Activated T-cell treated with anti-CD3 and anti-CD28 coated beads for 24 hours (primary cell): ENCODE data around the gene MORN5.

ENCODE experiments used
- DNase-seq: peaks from one replicate; pipeline ENCODE4 v3.0.0-alpha.2; 2020; ENCODE audit warnings: low read depth

MORN5 gene

DNA sequence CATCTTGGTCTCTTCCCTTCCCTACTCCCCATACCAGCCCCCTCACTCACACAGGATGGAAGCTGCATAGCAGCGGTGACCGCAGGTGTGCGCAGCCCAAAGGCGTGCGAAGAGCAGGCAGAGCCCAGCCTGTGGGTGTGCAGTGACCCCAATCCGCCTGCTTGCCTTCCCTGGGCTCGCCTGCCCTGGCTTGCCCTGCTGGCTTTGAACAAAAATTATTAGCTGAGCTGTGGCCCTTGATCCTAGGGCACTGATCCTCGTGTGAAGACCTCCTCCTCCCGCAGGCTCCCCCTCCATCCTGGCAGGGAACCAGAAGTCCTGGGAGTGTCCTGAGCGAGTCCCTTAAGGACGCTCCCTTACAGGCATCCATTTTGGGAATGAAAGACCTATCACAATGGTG, 31.9 kb downstream of the MORN5 start:
- DNase-seq: no peak

DNA sequence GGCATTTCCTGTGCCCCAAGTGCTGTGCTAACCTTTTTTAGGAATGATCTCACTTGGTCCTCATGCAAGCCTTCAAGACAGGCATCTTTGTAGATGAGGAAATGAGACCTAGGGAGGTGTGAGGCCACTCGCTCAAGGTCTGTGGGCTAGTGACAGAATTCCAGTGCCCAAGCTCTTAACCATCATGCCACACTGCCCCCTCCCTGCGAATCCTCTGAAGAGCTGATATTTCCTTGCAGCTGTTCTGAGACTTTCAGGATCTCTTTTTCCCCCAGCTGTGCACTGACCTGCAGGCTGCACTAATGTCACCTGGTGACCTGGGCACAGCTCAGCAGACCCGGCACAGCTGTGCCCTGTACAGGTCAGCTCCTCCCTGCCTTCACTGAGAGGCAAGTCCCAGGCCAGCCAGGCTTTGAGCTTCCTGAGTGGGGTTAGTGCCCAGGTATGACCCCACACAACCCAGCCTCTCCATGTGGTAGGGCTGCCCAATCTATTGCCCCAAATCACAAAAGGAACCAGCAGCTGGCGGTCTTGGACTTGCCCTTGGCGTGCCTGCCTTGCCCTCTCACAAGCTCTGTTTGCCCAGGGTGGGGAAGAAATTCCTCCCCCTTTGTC, 32.7 kb downstream of the MORN5 start:
- DNase-seq: no peak

DNA sequence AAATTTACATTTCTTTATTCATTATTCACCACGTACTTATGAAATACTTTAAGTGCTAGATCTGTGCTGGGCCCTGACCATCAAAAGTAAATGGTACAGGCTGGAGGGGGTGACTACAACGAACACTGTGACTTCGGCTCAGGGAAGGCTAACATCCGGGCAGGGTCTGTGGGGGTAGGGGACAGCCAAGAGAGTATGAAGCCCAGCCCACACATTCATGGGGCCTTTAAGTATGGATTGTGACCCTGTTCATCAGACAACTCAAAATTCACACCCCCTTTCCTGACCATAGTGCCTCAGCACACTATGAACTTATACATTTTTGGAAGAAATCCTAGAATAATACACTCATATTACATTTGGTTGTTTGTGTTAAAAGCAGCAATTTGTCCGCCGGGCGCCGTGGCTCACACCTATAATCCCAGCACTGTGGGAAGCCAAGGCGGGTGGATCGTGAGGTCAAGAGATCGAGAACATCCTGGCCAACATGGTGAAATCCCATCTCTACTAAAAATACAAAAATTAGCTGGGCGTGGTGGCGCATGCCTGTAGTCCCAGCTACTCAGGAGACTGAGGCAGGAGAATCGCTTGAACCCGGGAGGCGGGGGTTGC, 33.3 kb downstream of the MORN5 start:
- DNase-seq: no peak

DNA sequence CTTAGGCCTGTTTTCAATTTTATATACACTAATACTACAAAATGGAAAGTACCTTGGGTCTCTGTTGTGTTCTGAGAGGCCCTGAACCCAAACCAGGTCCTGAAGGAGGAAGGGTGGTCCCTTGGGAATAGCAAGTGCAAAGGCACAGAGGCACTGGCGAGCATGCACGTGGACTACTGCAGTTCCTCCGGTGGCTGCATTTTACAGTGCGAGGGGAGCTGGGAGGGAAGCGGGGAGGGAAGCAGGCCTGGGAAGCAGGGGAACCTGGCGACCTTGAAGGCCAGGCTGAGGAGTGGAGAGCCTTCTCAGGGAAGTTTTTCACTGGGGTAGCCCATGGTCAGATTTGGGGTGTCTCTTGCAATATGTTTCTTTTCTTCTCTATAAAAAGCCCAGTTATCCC, 33.9 kb downstream of the MORN5 start:
- DNase-seq: no peak

DNA sequence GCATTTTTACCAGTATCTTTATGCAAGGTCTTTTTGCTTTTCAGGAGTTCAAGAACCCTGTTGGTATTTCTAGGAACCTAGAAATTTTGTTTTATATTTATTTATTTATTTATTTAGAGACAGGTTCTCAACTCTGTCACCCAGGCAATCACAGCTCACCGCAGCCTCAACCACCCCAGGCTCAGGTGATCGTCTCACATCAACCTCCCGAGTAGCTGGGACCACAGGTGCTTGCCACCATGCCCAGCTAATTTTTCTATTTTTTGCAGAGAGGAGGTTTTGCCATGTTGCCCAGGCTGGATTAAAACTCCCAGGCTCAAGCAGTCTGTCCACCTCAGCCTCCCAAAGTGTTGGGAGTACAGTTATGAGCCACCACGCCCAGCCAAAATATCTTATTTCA, 36.2 kb downstream of the MORN5 start:
- DNase-seq: no peak

DNA sequence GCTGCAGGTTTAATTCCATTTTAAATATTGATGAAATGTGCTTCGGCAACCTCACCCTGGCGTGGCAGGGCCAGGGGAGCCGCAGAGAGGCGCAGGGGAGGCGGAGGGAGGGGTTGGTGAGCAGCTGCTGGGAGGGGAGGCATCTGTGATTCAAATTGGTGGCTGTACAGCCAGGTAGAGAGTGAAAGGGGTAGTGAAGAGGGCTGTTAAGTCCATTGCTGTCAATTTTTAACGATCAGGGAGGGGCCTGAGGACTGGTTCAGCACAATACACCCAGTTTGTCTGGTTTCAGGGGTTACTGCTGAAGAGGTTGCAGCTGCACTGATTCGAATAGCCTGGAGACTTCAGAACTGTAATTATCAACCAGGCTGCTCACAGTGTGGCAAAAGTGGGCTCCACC, 37.7 kb downstream of the MORN5 start:
- no peak for DNase-seq

DNA sequence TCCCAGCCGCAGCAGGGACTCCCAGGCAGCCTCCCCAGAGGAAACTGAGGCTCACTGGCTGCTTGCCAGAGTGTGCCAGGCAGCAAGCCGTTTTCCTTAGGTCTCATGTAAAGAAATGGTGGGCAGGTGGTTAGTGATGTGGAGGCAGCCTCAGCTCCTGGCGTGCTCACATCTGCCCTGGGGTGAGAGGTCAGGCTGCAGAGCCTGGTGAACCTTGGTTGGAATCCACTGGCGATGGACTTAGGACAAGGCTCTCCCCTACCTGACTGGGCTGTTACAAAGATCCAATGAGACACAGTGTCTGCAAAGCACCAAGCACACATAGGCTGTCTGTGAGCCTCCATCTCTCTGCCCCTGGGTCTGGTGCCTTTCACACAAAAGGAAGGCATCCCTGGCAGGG, 38.2 kb downstream of the MORN5 start:
- DNase-seq: no peak

DNA sequence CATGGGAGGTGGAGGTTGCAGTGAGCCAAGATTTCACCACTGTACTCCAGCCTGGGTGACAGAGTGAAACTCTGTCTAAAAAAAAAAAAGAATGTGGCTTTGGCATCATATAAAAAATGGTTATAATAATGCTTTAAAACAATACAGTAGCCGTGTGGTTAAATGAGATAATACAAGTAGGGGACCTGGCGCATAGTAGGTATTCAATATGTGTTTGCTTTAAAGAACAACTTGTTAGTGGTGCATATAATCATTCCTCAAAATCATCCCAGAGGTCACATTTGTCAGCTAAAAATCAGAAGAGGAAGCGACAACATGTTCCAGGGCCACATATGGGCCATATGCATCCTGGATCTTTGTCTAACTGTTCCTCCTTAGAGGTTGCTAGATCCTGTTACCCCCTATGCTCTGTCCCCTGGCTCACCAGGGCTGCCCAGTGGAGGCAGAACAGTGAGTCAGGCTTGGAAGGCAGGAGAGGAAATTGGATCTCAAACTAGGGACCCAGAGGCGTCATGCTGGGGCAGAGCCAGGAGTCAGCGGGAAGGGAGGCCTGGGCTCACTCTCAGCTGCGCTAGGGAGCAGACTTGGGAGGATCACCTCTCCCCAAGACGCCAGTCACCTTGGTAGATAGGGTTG, 41.4 kb downstream of the MORN5 start:
- no peak for DNase-seq

DNA sequence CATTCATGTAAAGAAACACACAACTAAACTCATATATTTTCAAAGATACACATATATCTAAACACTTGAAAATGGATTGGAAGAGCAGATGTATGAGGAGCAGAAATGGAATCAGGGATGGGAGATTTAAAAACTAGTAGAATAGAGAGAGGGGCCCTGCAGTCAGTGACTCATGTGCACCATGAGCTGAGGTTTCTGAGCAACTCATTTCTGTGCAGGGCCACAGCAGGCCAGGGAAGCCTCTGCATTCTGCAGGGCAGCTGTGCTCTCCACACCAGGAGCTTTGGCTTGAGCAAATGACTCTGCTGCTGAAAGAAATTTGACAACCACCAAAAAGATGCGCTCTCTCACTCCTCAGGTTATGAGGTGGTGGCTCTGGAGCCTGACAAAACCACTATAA, 41.9 kb downstream of the MORN5 start:
- no peak for DNase-seq

DNA sequence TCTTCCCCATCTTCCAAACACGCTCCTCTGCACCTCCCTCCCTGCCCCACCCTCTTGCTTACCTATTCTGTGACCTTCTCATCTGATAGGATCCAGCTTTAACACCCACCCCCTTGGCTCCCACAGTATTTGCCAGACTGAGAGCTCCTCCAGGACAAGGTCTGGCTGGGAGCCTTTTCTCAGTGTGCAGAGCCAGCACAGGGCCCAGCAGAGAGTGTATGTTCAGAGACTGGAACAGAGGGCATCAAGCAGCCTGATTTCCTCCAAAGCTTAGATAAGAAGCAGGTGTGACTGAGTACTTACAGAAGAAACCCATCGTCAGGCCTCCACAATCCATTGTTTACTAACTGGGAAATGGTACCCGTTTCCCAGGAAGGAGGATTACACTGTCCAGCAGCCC, 42.4 kb downstream of the MORN5 start:
- DNase-seq: no peak

DNA sequence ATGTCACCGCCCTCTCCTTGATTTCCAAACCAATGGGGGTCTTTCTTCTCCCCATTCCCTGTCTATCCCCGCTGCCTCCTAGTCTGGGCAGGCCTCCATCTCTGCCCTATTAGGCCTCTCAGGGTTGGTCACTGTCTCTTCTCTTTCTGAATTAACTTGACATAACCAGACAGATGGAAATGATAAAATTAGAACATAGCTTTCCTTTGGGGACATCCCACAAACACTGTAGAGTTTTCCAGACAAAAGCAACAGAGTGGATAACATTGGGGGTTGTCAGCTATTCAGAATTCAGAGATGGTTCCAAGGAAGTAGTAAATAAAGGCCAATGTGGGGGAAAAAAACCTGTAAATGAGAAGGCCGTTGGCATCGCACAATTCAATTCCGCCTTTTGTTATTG, 44.3 kb downstream of the MORN5 start:
- no peak for DNase-seq

DNA sequence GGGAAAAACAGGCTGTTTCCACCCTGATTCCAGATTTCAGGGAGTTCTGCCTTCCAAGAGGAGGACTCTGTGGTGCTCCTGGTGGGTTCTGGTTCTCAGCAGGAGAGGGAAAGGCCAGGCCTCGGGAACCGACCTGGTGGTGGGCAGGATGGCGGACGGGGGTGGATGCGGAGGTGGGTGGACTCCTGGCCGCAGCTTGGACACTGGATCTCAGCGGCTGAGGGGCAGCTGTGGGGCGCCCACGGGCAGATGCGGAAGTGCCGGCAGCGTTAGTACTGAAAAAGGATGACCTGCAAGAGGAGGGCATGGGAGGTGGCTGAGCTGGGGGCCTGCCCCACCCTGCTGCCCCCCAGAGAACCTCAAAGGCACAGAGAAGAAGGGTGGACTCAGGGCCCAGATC, 44.8 kb downstream of the MORN5 start:
- no peak for DNase-seq

DNA sequence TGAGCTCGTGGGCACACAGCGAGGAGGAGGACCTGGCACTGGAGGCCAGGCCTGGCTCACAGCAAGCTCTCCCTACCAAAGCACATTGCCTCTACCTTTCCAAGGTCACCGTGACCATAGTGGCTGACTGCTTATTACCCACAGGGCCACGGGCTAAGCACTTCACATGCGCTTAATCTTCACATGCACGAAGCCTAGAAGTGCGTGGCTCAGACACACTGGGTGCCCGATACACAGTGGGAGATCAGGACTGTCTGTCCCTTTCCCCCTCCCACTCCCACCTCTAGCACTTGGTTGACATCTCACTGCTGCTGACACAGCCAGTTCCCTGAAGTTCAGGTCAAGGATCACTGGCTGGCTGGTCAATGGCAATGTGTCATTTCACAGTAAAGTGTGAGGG, 45.5 kb downstream of the MORN5 start:
- DNase-seq: no peak

DNA sequence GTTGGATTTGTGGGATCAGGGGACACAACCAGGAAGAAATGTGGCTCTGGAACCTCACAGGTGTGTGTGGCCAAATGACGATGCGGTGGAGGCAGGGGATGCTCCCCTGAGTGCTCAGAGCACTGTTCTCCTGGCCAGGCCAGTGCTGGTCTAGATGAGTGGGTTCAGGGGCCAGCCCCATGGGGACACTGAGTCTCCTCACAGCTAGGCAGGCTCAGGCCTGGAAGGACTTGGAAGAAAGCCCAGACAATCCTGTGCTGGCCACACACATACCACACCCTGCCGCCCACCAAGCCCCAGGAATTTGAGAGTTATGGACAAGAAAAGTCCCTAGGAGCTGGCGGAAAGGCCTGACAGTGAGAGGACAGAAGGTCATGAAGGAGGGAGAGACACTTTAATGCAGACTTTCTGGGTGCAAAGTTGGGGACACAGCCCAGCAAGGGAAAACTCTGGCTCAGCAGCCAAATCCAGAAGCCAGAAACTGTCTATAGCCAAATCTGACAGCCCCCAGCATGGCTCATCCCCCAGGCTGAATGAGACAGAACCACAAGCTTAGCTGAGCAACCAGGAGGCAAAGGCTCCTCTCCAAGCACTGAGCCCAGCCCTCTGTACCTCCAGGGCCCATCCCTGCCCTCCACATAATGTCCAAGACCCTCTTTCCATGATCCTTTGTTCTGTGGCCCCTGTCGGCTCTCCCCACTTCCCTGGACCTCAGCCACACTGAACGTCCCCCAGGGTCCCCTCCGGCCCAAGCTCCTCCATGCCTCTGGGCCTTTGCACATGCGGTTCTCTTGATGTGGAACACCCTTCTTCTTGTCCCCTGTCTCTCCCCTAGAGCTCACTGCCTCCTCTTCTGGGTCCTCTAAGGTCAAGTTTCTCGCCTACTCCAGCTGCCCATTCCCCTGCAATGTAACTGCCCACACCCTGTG, 46.7 kb downstream of the MORN5 start:
- no peak for DNase-seq

DNA sequence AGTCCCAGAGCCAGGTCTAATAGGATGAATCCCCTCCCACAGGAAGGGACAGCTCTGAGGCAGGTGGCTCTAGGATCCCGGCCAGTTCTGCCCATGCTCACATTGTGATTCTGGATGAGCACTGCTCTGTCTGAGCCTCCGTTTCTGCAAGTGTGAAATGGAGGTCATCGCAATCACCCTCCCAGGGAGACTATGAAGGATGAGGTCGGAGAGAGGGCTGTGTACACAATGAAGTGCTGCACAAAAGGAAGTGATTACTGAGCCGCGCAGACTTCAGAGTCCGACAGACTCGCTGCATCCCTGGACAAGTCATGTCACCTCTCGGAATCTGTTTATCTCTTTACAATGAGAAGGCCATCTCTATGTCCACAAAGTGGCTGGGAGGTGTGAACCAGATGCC, 47.4 kb downstream of the MORN5 start:
- no peak for DNase-seq

DNA sequence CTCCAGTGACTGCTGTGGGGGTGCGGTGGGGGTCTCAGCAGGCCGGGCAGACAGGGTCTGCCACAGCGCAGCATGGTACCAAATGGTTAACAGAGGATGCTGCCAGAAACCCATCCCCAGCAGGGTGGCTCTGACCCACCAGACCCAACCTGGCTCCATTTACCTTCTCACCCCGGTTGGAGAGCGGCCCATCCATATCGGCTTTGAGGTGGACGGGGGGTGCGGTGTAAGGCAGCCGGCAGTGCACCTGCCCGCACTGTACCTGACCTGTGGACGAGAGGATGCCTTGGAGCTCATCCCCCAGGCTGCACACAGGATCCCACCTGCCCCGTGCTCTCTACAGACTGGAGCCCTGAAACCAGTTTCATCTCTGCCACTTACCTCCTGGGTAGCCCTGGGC, 49.7 kb downstream of the MORN5 start:
- DNase-seq: no peak

DNA sequence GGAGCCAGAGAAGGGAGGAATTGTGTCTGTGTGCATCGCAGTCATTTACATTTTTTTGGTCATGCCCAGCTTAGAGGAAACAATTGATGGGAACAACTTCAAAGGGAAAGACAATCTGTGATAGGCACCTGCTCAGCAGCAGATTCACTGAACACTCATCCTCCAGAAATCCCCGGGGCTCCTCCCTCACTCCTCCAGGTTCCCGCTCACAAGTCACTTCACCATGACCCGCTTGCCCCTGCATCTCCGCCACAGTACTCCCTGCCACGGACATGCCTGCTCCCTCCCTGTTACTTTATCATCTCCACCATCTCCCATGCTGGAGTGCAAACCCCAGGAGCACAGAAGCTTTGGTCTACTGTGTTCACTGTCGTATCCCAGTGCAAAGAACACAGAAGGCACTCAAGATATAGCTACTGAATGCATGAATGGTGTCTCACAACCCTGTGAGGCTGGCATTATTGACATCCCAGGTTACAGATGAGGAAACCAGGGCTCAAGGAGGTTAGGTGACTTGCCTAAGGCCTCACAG, 52.8 kb downstream of the MORN5 start:
- no peak for DNase-seq

DNA sequence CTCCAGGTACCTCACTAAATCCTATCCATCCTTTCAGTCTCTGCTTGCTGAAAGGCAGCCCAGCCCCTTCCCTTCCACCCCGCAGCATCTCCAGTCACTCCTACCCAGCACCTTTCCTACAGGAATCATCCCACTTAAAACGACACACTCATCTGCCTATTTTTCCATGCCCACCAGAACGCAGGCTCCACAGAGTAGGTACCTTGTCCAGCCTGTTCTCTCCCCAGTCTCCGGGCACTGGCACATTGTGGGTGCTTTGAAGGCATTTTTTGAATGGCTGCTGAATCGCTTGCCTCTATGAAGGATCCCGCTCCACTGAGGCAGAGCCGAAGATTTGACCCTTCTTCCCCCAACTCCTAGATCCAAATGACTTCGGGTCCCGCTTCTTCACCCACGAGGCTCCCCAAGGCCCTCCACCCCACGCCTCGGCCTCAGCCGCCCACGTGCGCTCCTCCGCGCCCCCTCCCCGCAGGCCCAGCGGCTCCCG, 53.4 kb downstream of the MORN5 start:
- no peak for DNase-seq

DNA sequence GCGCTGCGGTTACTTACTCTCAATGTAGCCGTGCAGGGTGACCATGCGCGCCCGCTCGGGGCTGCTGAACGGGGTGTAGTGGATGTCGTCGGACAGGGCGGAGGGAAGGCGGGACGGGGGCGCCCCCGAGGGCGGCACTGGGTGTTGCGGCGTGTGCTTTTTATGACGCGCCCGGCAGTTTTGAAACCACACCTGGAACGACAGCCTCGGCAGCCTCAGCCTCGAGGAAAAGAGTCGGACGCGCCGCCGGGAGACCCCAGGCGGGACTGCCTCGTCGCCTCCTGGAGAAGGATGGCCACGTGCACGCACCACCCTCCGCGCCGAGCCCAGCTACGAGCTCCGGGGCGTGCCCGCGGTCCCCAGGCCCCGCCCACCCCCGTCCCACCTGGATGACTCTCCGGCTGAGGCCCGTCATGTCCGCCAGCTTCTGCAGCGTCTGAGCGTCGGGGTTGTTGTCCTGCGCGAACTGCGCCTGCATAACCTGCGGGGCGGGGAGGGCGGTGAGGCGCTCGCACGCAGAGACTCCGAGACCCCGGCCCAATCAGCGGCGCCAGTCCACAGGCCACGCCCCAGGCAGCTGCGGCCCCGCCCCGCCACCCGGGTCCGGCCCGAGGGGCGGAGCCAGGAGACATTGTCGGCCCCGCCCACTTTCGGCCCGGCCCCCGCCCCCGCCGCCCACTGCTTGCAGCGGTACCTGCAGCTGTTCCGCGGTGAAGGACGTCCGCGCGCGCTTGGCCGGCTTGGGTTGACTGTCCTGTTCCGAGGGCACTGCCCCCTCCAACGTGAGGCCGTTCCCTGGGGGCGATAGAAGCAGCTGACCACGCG, 54.1 kb downstream of the MORN5 start:
- DNase-seq: peak; percentile 28

DNA sequence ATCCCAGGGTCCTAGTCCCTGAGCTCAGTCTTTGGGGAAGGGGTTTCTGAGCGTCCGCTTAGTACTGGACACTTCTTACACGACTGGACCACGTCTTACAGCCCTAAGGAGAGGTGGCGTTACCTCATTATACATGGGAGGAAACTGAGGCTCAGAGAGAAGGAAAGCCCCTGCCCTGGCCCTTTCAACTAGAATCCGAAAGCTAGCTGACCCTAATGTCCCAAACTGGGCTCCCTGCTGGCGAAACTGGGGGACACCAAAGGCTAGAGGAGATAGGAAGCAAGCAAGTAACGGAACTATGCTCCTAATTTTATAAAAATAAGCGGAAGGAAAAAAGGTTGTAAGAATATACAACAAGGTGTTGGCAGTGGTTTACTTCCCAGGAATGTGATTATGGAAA, 54.8 kb downstream of the MORN5 start:
- no peak for DNase-seq

DNA sequence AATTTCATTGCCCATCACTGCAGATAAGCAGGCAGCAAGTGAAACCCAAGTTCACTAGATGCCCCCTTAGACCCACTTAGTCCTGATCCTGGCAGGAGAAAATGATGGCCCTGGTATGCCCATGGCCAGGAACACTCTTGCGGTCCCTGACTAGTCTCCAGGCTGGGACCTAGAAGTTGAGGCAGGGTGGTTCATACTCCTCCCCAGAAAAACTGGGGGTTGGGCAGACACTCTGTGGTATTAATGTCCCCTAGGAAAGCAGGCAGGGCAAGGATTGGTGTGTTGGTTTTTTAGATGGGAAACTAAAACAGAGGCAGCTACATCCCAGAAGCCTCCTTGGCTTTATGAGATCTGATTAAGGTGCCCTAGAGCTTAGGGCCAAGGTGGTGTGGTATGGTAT, 56.0 kb downstream of the MORN5 start:
- no peak for DNase-seq
